SJCRH30 (cell line): ENCODE results near the gene CRNN. TPM values are rescaled to one million over a fixed set of nuclear protein-coding genes. Genes with fewer than 3 reads are reported as not detected.

Experiments
- DNase-seq, 2 experiments: peaks; one replicate each; pipeline ENCODE4 v3.0.0-alpha.2; 2015 to 2020
- H3K27ac ChIP-seq: fragments of 250-450 bp; sonication (Bioruptor Pico); 2 replicates; pipeline ENCODE4 v1.5.1; 2020; ENCODE audit warnings: mild to moderate bottlenecking, moderate library complexity
- H3K27me3 ChIP-seq: fragments of 250-450 bp; sonication (Bioruptor Pico); 2 replicates; pipeline ENCODE4 v1.5.1; 2020; ENCODE audit warnings: mild to moderate bottlenecking, moderate library complexity
- H3K36me3 ChIP-seq: fragments of 250-450 bp; sonication (Bioruptor Pico); 2 replicates; pipeline ENCODE4 v1.5.1; 2020; ENCODE audit warnings: mild to moderate bottlenecking, moderate library complexity
- H3K4me1 ChIP-seq: fragments of 250-450 bp; sonication (Bioruptor Pico); 2 replicates; pipeline ENCODE4 v1.5.1; 2020; ENCODE audit warnings: mild to moderate bottlenecking, moderate library complexity
- H3K4me3 ChIP-seq: fragments of 250-450 bp; sonication (Bioruptor Pico); 2 replicates; pipeline ENCODE4 v1.5.1; 2020; ENCODE audit warnings: mild to moderate bottlenecking, moderate library complexity
- H3K9me3 ChIP-seq: fragments of 250-450 bp; sonication (Bioruptor Pico); replicated peaks from 2 replicates; pipeline ENCODE4 v1.5.1; 2020; ENCODE audit warnings: mild to moderate bottlenecking, moderate library complexity
- total RNA-seq: library from RNA; depleted of rRNA; stranded (reverse); fragments of >200 nt; shearing (Covaris generic); gene quantifications from 2 replicates; pipeline ENCODE4 v1.2.3, GENCODE V29; 2014; rRNA removed

The CRNN gene
- total RNA-seq = not detected in 2 replicates

- DNase-seq = no peak
- Histone ChIP-seq H3K27me3 (no peaks in the 10 kb centered on the region), H3K9me3 (no peaks in the 10 kb centered on the region), H3K36me3 (no peaks in the 10 kb centered on the region), H3K27ac (no peak within 1 kb of the TSS), H3K4me1 (0 out of 2 replicates have a peak, but pooled peaks cover 3% of the 10 kb centered on the region), H3K4me3 (no peak within 1 kb of the TSS)
Measured at GRCh38 chr1:152413909-152414308, at the start of gene CRNN. Gene CRNN (minus strand): TSS chr1:152414263. CDS start chr1:152412233, 2,030 bp downstream.

GRCh38 chr1:152462636-152463035 is 48.6 kb upstream of the CRNN start:
- no peaks in the 10 kb centered on the region for H3K36me3 ChIP-seq
- H3K4me1 ChIP-seq = no peaks in the 10 kb centered on the region
- no peak for DNase-seq
- H3K4me3 ChIP-seq = no peak overlapping the region
- no peak overlapping the region for H3K27ac ChIP-seq
- H3K9me3 ChIP-seq = no peaks in the 10 kb centered on the region; the same call in 1 of the 2 replicates
- no peaks in the 10 kb centered on the region for H3K27me3 ChIP-seq

GRCh38 chr1:152461544-152461943 is 47.5 kb upstream of the CRNN start:
- peak; percentile 49 to 74 for DNase-seq
- Histone ChIP-seq H3K27ac (no peak overlapping the region), H3K27me3 (no peaks in the 10 kb centered on the region), H3K9me3 (no peaks in the 10 kb centered on the region; the same call in 1 of the 2 replicates), H3K36me3 (no peaks in the 10 kb centered on the region), H3K4me1 (no peaks in the 10 kb centered on the region), H3K4me3 (no peak overlapping the region)

- Histone ChIP-seq H3K4me3 (no peak overlapping the region), H3K9me3 (no peaks in the 10 kb centered on the region; the same call in 1 of the 2 replicates), H3K27me3 (no peaks in the 10 kb centered on the region), H3K4me1 (no peaks in the 10 kb centered on the region), H3K27ac (no peak overlapping the region), H3K36me3 (no peaks in the 10 kb centered on the region)
- DNase-seq = no peak
Measured at GRCh38 chr1:152460529-152460899, 46.5 kb upstream of the CRNN start.

- H3K9me3 ChIP-seq = no peaks in the 10 kb centered on the region
- DNase-seq = peak; percentile 46 to 72
- H3K27ac ChIP-seq = no peak overlapping the region
- H3K36me3 ChIP-seq = no peaks in the 10 kb centered on the region
- no peaks in the 10 kb centered on the region for H3K4me1 ChIP-seq
- no peaks in the 10 kb centered on the region for H3K27me3 ChIP-seq
- no peak overlapping the region; the same call in 1 of the 2 replicates for H3K4me3 ChIP-seq
Measured at GRCh38 chr1:152459596-152460528, 45.8 kb upstream of the CRNN start.

- Histone ChIP-seq H3K4me1 (no peaks in the 10 kb centered on the region), H3K36me3 (no peaks in the 10 kb centered on the region), H3K9me3 (no peaks in the 10 kb centered on the region), H3K4me3 (no peak overlapping the region), H3K27me3 (no peaks in the 10 kb centered on the region), H3K27ac (no peak overlapping the region)
- peak; percentile 49 to 78 for DNase-seq
Measured at GRCh38 chr1:152458384-152459185, 44.5 kb upstream of the CRNN start.

- Histone ChIP-seq H3K36me3 (no peaks in the 10 kb centered on the region), H3K27me3 (no peaks in the 10 kb centered on the region), H3K4me3 (no peak overlapping the region), H3K4me1 (no peaks in the 10 kb centered on the region), H3K27ac (no peak overlapping the region), H3K9me3 (no peaks in the 10 kb centered on the region)
- no peak for DNase-seq
Measured at GRCh38 chr1:152457561-152457960, 43.5 kb upstream of the CRNN start.

GRCh38 chr1:152457071-152457470 is 43.0 kb upstream of the CRNN start:
- Histone ChIP-seq H3K4me3 (no peak overlapping the region), H3K27ac (no peak overlapping the region), H3K36me3 (no peaks in the 10 kb centered on the region), H3K4me1 (no peaks in the 10 kb centered on the region), H3K9me3 (no peaks in the 10 kb centered on the region), H3K27me3 (no peaks in the 10 kb centered on the region)
- DNase-seq = no peak

- no peak for DNase-seq
- Histone ChIP-seq H3K9me3 (no peaks in the 10 kb centered on the region), H3K27me3 (no peaks in the 10 kb centered on the region), H3K27ac (no peak overlapping the region), H3K36me3 (no peaks in the 10 kb centered on the region), H3K4me1 (no peaks in the 10 kb centered on the region), H3K4me3 (no peak overlapping the region)
Measured at GRCh38 chr1:152451254-152451653, 37.2 kb upstream of the CRNN start.

GRCh38 chr1:152449661-152450060 is 35.6 kb upstream of the CRNN start:
- Histone ChIP-seq H3K4me1 (no peaks in the 10 kb centered on the region), H3K9me3 (no peaks in the 10 kb centered on the region), H3K27ac (no peak overlapping the region), H3K4me3 (no peak overlapping the region), H3K36me3 (no peaks in the 10 kb centered on the region), H3K27me3 (no peaks in the 10 kb centered on the region)
- no peak for DNase-seq

GRCh38 chr1:152448496-152448895 is 34.4 kb upstream of the CRNN start:
- Histone ChIP-seq H3K4me3 (no peak overlapping the region), H3K36me3 (no peaks in the 10 kb centered on the region), H3K27me3 (no peaks in the 10 kb centered on the region; the same call in 1 of the 2 replicates), H3K4me1 (no peaks in the 10 kb centered on the region), H3K27ac (no peak overlapping the region), H3K9me3 (no peaks in the 10 kb centered on the region)
- no peak for DNase-seq

GRCh38 chr1:152448095-152448494 is 34.0 kb upstream of the CRNN start:
- Histone ChIP-seq H3K4me1 (no peaks in the 10 kb centered on the region), H3K27me3 (no peaks in the 10 kb centered on the region; the same call in 1 of the 2 replicates), H3K36me3 (no peaks in the 10 kb centered on the region), H3K9me3 (no peaks in the 10 kb centered on the region), H3K4me3 (no peak overlapping the region), H3K27ac (no peak overlapping the region)
- no peak for DNase-seq

- Histone ChIP-seq H3K36me3 (no peaks in the 10 kb centered on the region), H3K4me3 (no peak overlapping the region), H3K27me3 (no peaks in the 10 kb centered on the region; the same call in 1 of the 2 replicates), H3K4me1 (no peaks in the 10 kb centered on the region), H3K9me3 (no peaks in the 10 kb centered on the region), H3K27ac (no peak overlapping the region)
- no peak for DNase-seq
Measured at GRCh38 chr1:152447484-152447883, 33.4 kb upstream of the CRNN start.

- no peaks in the 10 kb centered on the region for H3K4me1 ChIP-seq
- H3K27me3 ChIP-seq = no peaks in the 10 kb centered on the region; the same call in 1 of the 2 replicates
- DNase-seq = no peak
- H3K4me3 ChIP-seq = no peak overlapping the region
- no peaks in the 10 kb centered on the region for H3K9me3 ChIP-seq
- H3K36me3 ChIP-seq = no peaks in the 10 kb centered on the region
- no peak overlapping the region for H3K27ac ChIP-seq
Measured at GRCh38 chr1:152444045-152444444, 30.0 kb upstream of the CRNN start.

- H3K4me1 ChIP-seq = no peaks in the 10 kb centered on the region
- no peak overlapping the region for H3K27ac ChIP-seq
- no peaks in the 10 kb centered on the region for H3K9me3 ChIP-seq
- no peaks in the 10 kb centered on the region; the same call in 1 of the 2 replicates for H3K27me3 ChIP-seq
- no peak overlapping the region for H3K4me3 ChIP-seq
- DNase-seq = no peak
- H3K36me3 ChIP-seq = no peaks in the 10 kb centered on the region
Measured at GRCh38 chr1:152442765-152443164, 28.7 kb upstream of the CRNN start.
